ENCODE data around the gene OR4K14. TPM values are rescaled to one million over a fixed set of nuclear protein-coding genes. Genes with fewer than 3 reads are reported as not detected.
"Not testable (repeated sequence)": the region's sequence is repeated elsewhere in the genome, so short reads cannot be mapped to it uniquely, and the experiment has no call there.

OR4K14 gene
- total and polyA plus RNA-seq, 11 donors = not detected

DNA sequence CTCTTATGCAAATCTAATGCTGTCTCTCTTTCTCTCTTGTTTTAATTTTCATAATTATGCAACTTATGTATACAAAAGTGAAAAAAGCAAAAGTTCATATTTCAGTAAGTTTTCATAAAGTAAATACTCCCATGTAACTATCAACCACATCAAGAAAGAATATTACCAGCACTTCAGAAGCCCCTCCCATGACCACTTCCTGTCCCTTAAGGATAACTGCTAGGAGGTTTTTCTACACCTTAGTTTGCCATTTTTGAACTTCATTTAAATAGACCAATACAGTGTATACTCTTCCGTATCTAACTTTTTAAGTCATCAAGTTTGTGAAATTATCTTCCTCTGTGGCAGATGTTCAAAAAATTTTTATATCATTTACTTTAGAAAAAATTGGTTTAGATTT is 44.3 kb downstream of the OR4K14 start:
- TF ChIP-seq POLR2A (IDR thresholded peaks at IDR 0.05) = no peak
- TF ChIP-seq, protein P1, sequence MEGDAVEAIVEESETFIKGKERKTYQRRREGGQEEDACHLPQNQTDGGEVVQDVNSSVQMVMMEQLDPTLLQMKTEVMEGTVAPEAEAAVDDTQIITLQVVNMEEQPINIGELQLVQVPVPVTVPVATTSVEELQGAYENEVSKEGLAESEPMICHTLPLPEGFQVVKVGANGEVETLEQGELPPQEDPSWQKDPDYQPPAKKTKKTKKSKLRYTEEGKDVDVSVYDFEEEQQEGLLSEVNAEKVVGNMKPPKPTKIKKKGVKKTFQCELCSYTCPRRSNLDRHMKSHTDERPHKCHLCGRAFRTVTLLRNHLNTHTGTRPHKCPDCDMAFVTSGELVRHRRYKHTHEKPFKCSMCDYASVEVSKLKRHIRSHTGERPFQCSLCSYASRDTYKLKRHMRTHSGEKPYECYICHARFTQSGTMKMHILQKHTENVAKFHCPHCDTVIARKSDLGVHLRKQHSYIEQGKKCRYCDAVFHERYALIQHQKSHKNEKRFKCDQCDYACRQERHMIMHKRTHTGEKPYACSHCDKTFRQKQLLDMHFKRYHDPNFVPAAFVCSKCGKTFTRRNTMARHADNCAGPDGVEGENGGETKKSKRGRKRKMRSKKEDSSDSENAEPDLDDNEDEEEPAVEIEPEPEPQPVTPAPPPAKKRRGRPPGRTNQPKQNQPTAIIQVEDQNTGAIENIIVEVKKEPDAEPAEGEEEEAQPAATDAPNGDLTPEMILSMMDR (IDR thresholded peaks at IDR 0.05) = no peak
- no peak for DNase-seq
- Histone ChIP-seq H3K27me3 (no peaks in the 10 kb centered on the region), H3K36me3 (no peaks in the 10 kb centered on the region), H3K9me3 (no peaks in the 10 kb centered on the region), H3K4me3 (no peak overlapping the region), H3K27ac (no peak overlapping the region), H3K4me1 (no peaks in the 10 kb centered on the region)
- intact Hi-C loops (cut with DNase I) = no loop called here
- no peak for ATAC-seq
- WGBS, 4 donors = 61 to 65% (median 62%) methylated on average over 1 of the region's 1 CpG

DNA sequence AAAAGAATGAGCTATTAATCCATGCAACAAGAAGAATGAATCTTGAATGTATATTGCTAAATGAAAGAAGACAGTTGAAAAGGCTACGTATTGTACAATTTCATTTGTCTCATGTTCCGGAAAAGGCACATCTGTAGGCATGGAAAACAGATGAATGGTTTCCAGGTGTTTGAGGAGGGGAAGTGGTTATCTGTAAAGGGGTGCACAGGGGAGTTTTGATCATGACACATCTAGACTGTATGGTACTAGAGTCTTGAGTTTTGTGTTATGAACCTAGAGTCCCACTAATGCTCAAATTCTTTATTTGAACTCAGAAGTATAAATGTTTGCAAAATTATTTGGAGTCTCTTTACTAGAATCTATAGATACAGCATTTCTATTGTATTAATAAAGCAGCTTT is 49.4 kb downstream of the OR4K14 start:
- H3K4me1 ChIP-seq; intact Hi-C loops (cut with DNase I); DNase-seq; H3K27me3 ChIP-seq; H3K9me3 ChIP-seq; H3K4me3 ChIP-seq; ATAC-seq; H3K36me3 ChIP-seq; H3K27ac ChIP-seq: not testable (repeated sequence)
- WGBS, 4 donors = 46 to 81% (median 61%) methylated on average over 2 of the region's 2 CpGs

Other genes starting within 250 kb of the OR4K14 start
- not detected for gene OR4M1, start 245.8 kb downstream of the OR4K14 start, total RNA-seq
- gene OR4M1, start 245.8 kb downstream of the OR4K14 start, polyA plus RNA-seq = not detected
- gene OR4N2, start 215.5 kb downstream of the OR4K14 start, total RNA-seq = under 1 TPM in 1 of 9 donors, not detected in 8; 0.09 TPM
- gene OR4N2, start 215.5 kb downstream of the OR4K14 start, polyA plus RNA-seq = not detected
- not detected for gene OR4K2, start 144.2 kb downstream of the OR4K14 start, total RNA-seq
- not detected for gene OR4K2, start 144.2 kb downstream of the OR4K14 start, polyA plus RNA-seq
- not detected for gene OR4K5, start 98.7 kb downstream of the OR4K14 start, total RNA-seq
- gene OR4K5, start 98.7 kb downstream of the OR4K14 start, polyA plus RNA-seq = not detected
- not detected for gene OR4K1, start 88.4 kb downstream of the OR4K14 start, total RNA-seq
- not detected for gene OR4K1, start 88.4 kb downstream of the OR4K14 start, polyA plus RNA-seq
- gene OR4K15, start 43.7 kb downstream of the OR4K14 start, total RNA-seq = not detected
- not detected for gene OR4K15, start 43.7 kb downstream of the OR4K14 start, polyA plus RNA-seq
- gene OR4Q2, start 17.1 kb downstream of the OR4K14 start, total RNA-seq = not detected
- gene OR4Q2, start 17.1 kb downstream of the OR4K14 start, polyA plus RNA-seq = not detected
- not detected for gene OR4K13, start 16.7 kb upstream of the OR4K14 start, total RNA-seq
- gene OR4K13, start 16.7 kb upstream of the OR4K14 start, polyA plus RNA-seq = not detected
- gene OR4L1, start 40.7 kb upstream of the OR4K14 start, total RNA-seq = not detected
- not detected for gene OR4L1, start 40.7 kb upstream of the OR4K14 start, polyA plus RNA-seq
- not detected for gene OR4K17, start 91.4 kb upstream of the OR4K14 start, total RNA-seq
- gene OR4K17, start 91.4 kb upstream of the OR4K14 start, polyA plus RNA-seq = not detected
- not detected for gene OR4N5, start 119.5 kb upstream of the OR4K14 start, total RNA-seq
- not detected for gene OR4N5, start 119.5 kb upstream of the OR4K14 start, polyA plus RNA-seq
- gene OR11G2, start 171.6 kb upstream of the OR4K14 start, total RNA-seq = not detected
- gene OR11G2, start 171.6 kb upstream of the OR4K14 start, polyA plus RNA-seq = not detected
- gene OR11H6, start 204.4 kb upstream of the OR4K14 start, total RNA-seq = not detected
- gene OR11H6, start 204.4 kb upstream of the OR4K14 start, polyA plus RNA-seq = not detected
- not detected for gene OR11H7, start 209.7 kb upstream of the OR4K14 start, total RNA-seq
- gene OR11H7, start 209.7 kb upstream of the OR4K14 start, polyA plus RNA-seq = not detected
- not detected for gene OR11H4, start 220.0 kb upstream of the OR4K14 start, total RNA-seq
- not detected for gene OR11H4, start 220.0 kb upstream of the OR4K14 start, polyA plus RNA-seq